GM10248 (cell line): ENCODE measurements around the gene GRIK3.

Experiments used
- CTCF ChIA-PET: fragments of 300-600 bp; sonication (Branson Sonifier 250); formaldehyde crosslinking; extraction: SDS; loops from one replicate; lab custom pipeline; 2021; ENCODE audit warnings: antibody characterized with exemption; lab: Yijun Ruan, JAX
- POLR2A ChIA-PET: fragments of 350-650 bp; sonication (Branson Sonifier 250); formaldehyde crosslinking; extraction: SDS; loops from one replicate; lab custom pipeline; 2020; ENCODE audit warnings: antibody characterized with exemption; lab: Yijun Ruan, JAX
- DNase-seq: peaks from one replicate; pipeline ENCODE4 v3.0.0; 2012; ENCODE audit errors: extremely low spot score
- TF ChIP-seq, protein P1 (sequence below): IDR thresholded peaks from 2 replicates; pipeline ENCODE4 v1.5.1; 2012; ENCODE audit warnings: mild to moderate bottlenecking, low read depth; ENCODE audit errors: extremely low read depth, missing control alignments, control extremely low read depth

Gene GRIK3

DNA sequence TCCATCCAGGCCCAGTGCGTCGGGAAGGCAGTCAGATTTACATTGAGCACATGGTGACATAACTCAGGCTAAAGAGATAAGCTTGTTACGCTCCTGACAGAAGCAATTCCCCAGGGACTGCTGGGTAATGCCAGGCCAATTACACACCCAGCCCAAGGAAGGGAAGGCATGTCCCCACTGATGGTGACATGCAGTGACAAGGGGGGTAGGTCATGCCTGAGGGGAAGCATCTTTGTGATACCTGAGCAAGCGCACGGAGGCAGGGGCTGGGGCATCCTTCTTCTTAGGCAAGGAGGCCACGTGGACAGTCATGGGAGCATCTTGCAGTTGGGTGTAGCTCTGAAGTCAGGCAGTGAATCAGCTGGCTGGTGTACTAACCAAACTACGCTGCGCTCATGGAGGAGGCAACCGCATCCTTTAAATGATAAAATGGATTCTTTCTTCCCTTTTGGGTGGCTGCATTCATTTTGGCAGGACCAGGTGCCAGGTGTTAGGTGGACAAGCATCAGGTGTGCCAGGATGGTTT lies 39.6 kb upstream of the GRIK3 start:
- TF ChIP-seq, protein P1, sequence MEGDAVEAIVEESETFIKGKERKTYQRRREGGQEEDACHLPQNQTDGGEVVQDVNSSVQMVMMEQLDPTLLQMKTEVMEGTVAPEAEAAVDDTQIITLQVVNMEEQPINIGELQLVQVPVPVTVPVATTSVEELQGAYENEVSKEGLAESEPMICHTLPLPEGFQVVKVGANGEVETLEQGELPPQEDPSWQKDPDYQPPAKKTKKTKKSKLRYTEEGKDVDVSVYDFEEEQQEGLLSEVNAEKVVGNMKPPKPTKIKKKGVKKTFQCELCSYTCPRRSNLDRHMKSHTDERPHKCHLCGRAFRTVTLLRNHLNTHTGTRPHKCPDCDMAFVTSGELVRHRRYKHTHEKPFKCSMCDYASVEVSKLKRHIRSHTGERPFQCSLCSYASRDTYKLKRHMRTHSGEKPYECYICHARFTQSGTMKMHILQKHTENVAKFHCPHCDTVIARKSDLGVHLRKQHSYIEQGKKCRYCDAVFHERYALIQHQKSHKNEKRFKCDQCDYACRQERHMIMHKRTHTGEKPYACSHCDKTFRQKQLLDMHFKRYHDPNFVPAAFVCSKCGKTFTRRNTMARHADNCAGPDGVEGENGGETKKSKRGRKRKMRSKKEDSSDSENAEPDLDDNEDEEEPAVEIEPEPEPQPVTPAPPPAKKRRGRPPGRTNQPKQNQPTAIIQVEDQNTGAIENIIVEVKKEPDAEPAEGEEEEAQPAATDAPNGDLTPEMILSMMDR: no peak
- DNase-seq: no peak
- ChIA-PET CTCF (interaction anchor here (1.1 to 1.2 kb wide), 2 partner anchors 13 to 19 kb away, joined by 3 read pairs; no protein-coding TSS in a partner anchor), POLR2A (no interaction called here)

GRCh38 chr1:37073152-37073853 lies 39.0 kb upstream of the GRIK3 start:
- POLR2A ChIA-PET: no interaction called here
- TF ChIP-seq, protein P1: no peak
- DNase-seq: no peak
- CTCF ChIA-PET: interaction anchor here (1.1 to 1.2 kb wide), 2 partner anchors 13 to 20 kb away, joined by 3 read pairs; no protein-coding TSS in a partner anchor

DNA sequence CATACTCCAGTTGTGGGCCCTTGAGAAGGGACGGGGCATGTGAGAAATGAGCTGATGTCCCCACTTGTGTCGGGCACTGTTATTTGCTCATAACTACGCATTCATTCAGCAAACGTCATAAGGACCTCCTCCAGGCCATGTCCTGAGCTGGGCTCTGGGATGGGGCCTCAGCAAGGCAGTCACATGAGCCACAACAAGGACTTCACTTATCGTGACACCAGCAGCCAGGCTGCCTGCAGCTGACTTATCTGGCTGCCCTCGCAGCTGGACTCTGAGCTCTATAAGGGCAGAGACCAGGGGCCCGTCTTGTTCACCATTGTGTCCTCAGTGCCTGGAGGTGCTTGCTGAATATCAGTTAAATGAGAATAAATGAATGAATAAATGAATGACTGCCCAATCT lies 37.5 kb upstream of the GRIK3 start:
- ChIA-PET POLR2A (no interaction called here), CTCF (no interaction called here)
- TF ChIP-seq, protein P1: no peak
- no peak for DNase-seq

GRCh38 chr1:37070126-37070525 lies 35.8 kb upstream of the GRIK3 start:
- ChIA-PET POLR2A (no interaction called here), CTCF (interaction anchor here (0.9 kb wide), 1 partner anchor 23 kb away, joined by 3 read pairs; no protein-coding TSS in a partner anchor)
- DNase-seq: no peak
- TF ChIP-seq, protein P1: no peak

- no peak for DNase-seq
- TF ChIP-seq, protein P1: no peak
- ChIA-PET POLR2A (no interaction called here), CTCF (no interaction called here)
These were observed 35.1 kb upstream of the GRIK3 start for GRCh38 chr1:37069406-37069805.

GRCh38 chr1:37068897-37069296 lies 34.6 kb upstream of the GRIK3 start:
- ChIA-PET POLR2A (no interaction called here), CTCF (no interaction called here)
- DNase-seq: no peak
- TF ChIP-seq, protein P1: no peak
